Anterior cingulate cortex (tissue), 58 donors: ENCODE data around the gene KCNA1.
A peak's percentile ranks its signal among the peaks of the same experiment; 100 is the strongest.

Experiments used
- DNase-seq, 58 donors: peaks; one replicate each; lab custom pipeline; 2025; lab: John Stamatoyannopoulos, UW

The KCNA1 gene

GRCh38 chr12:4910502-4911315, 1.0 kb downstream of the KCNA1 start:
- peak in 2 of 58 donors; percentile 11 to 19 for DNase-seq

GRCh38 chr12:4911316-4911994, 1.8 kb downstream of the KCNA1 start:
- DNase-seq = no peak

GRCh38 chr12:4914720-4915119, 5.0 kb downstream of the KCNA1 start:
- no peak for DNase-seq

GRCh38 chr12:4915752-4916151, 6.0 kb downstream of the KCNA1 start:
- no peak for DNase-seq

- DNase-seq = no peak
Measured at GRCh38 chr12:4918950-4919660, 9.4 kb downstream of the KCNA1 start.

GRCh38 chr12:4932576-4932975, 22.9 kb downstream of the KCNA1 start:
- DNase-seq = no peak

GRCh38 chr12:4933411-4933810, 23.7 kb downstream of the KCNA1 start:
- DNase-seq = no peak

GRCh38 chr12:4934407-4935035, 24.8 kb downstream of the KCNA1 start:
- no peak for DNase-seq

- DNase-seq = peak in 4 of 58 donors; percentile 15 to 23 (median 23)
Measured at GRCh38 chr12:4938900-4939299, 29.2 kb downstream of the KCNA1 start.

- no peak for DNase-seq
Measured at GRCh38 chr12:4939418-4940023, 29.8 kb downstream of the KCNA1 start.

- no peak for DNase-seq
Measured at GRCh38 chr12:4943067-4943937, 33.6 kb downstream of the KCNA1 start.

GRCh38 chr12:4943938-4944284, 34.2 kb downstream of the KCNA1 start:
- DNase-seq = no peak

GRCh38 chr12:4947253-4947652, 37.5 kb downstream of the KCNA1 start:
- DNase-seq = no peak

GRCh38 chr12:4951083-4951482, 41.4 kb downstream of the KCNA1 start:
- DNase-seq = no peak

GRCh38 chr12:4951601-4952000, 41.9 kb downstream of the KCNA1 start:
- DNase-seq = no peak

GRCh38 chr12:4954621-4955354, 45.1 kb downstream of the KCNA1 start:
- no peak for DNase-seq

- no peak for DNase-seq
Measured at GRCh38 chr12:4956054-4956453, 46.3 kb downstream of the KCNA1 start.

GRCh38 chr12:4956968-4957367, 47.3 kb downstream of the KCNA1 start:
- no peak for DNase-seq

GRCh38 chr12:4957761-4958160, 48.1 kb downstream of the KCNA1 start:
- peak in 2 of 58 donors; percentile 5 to 24 for DNase-seq
